HG02943 (cell line): Measurements from ENCODE around the gene CHD3.
"Not testable (repeated sequence)": the region's sequence is repeated elsewhere in the genome, so short reads cannot be mapped to it uniquely, and the experiment has no call there.

Source experiments
- ATAC-seq: cut with Tn5 transposase; IDR thresholded peaks from one replicate; pipeline ENCODE4 v1.9.1; 2021; ENCODE audit warnings: mild to moderate bottlenecking, low read depth, moderate library complexity; ENCODE audit not compliant: unreplicated experiment

CHD3 gene

DNA sequence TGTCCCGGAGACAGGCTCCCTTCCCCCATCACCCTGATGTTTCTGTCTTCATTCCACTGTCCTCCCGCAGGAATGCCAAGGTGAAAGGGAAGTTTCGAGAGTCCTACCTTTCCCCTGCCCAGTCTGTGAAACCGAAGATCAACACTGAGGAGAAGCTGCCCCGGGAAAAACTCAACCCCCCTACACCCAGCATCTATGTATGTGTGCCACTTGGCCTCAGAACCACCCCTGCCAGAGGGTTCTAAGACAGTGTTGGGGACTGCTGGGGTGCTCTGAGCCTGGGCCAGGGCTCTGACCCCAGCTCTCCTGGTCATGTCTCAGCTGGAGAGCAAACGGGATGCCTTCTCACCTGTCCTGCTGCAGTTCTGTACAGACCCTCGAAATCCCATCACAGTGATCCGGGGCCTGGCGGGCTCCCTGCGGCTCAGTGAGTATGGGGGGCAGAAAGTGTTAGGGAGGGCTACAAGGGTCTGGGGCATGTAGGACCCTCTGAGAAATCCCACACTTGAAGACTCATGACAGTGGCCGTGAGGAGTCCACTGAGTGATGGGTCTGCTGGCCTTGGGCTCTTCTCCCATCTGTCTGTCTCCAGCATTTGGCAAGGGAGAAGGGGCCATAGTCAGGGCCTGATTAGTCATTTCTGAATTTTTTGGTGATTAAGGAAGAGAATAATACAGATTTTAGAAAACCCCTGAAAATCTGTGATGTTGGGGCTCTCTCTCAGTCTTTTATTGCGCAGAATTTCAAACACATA lies 38.7 kb upstream of the CHD3 start:
- no peak for ATAC-seq

DNA sequence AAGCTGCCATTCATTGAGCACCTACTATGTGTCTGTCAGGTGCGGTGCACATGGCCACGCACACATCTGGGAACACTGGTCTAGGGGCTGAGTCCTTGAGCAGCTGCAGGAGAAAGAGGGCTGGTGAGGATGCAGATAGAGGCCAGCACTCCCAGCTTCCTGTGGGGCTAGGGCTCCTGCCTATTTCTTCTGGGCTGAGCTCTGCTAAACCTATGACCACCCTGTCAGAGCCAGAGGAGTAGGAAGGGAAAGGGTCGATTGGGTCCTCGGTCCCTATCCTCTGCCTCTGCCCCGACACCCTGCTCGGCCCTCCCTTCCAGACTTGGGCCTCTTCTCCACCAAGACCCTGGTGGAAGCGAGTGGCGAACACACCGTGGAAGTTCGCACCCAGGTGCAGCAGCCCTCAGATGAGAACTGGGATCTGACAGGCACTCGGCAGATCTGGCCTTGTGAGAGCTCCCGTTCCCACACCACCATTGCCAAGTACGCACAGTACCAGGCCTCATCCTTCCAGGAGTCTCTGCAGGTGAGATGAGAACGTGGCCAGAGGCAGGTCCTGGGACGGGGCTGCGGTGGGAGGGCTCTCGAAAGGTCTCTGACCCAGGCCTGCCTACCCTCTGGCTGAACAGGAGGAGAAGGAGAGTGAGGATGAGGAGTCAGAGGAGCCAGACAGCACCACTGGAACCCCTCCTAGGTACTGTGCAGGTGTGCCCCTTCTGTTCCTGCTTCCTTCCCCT lies 37.7 kb upstream of the CHD3 start:
- ATAC-seq: no peak

DNA sequence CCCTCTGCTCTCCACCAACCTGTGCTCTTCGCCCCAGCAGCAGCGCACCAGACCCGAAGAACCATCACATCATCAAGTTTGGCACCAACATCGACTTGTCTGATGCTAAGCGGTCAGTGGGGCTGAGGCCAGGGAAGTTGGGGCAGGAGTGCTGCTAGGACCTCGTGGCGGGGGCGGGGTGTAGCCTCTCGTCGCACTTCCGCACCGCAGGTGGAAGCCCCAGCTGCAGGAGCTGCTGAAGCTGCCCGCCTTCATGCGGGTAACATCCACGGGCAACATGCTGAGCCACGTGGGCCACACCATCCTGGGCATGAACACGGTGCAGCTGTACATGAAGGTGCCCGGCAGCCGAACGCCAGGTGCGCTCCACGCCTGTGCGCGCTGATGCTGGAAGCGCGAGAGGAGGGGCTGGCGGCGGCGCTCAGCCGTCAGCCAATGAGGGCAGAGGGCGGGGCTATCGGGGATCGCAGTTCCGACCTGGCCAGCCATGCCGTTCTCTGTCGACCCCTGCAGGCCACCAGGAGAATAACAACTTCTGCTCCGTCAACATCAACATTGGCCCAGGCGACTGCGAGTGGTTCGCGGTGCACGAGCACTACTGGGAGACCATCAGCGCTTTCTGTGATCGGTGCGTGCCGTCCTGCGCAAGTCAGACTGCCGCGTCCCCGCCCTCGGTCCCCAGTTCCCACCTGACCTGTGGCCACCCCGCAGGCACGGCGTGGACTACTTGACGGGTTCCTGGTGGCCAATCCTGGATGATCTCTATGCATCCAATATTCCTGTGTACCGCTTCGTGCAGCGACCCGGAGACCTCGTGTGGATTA lies 36.9 kb upstream of the CHD3 start:
- ATAC-seq: peak; percentile 63

DNA sequence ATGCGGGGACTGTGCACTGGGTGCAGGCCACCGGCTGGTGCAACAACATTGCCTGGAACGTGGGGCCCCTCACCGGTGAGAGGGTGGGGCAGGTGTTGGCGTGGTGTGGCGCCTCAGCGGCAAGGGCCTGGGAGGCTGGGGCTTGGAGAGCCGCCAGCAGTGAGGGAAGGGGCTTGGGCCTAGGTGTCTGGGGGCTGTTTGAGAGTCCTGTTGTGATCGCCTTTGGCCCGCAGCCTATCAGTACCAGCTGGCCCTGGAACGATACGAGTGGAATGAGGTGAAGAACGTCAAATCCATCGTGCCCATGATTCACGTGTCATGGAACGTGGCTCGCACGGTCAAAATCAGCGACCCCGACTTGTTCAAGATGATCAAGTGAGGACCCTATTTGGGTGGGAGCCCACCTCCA lies 36.3 kb upstream of the CHD3 start:
- ATAC-seq: no peak

DNA sequence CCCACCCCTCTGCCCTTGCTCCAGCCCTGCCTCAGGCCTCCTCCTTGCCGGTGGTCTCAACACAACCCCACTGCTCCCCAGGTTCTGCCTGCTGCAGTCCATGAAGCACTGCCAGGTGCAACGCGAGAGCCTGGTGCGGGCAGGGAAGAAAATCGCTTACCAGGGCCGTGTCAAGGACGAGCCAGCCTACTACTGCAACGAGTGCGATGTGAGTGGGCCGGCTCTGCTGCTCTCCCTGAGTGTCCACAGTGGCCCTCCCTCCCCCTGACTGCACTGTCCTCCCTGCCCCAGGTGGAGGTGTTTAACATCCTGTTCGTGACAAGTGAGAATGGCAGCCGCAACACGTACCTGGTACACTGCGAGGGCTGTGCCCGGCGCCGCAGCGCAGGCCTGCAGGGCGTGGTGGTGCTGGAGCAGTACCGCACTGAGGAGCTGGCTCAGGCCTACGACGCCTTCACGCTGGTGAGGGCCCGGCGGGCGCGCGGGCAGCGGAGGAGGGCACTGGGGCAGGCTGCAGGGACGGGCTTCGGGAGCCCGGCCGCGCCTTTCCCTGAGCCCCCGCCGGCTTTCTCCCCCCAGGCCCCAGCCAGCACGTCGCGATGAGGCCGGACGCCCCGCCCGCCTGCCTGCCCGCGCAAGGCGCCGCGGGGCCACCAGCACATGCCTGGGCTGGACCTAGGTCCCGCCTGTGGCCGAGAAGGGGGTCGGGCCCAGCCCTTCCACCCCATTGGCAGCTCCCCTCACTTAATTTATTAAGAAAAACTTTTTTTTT lies 35.5 kb upstream of the CHD3 start:
- no peak for ATAC-seq

DNA sequence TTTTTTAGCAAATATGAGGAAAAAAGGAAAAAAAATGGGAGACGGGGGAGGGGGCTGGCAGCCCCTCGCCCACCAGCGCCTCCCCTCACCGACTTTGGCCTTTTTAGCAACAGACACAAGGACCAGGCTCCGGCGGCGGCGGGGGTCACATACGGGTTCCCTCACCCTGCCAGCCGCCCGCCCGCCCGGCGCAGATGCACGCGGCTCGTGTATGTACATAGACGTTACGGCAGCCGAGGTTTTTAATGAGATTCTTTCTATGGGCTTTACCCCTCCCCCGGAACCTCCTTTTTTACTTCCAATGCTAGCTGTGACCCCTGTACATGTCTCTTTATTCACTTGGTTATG lies 34.9 kb upstream of the CHD3 start:
- ATAC-seq: no peak

DNA sequence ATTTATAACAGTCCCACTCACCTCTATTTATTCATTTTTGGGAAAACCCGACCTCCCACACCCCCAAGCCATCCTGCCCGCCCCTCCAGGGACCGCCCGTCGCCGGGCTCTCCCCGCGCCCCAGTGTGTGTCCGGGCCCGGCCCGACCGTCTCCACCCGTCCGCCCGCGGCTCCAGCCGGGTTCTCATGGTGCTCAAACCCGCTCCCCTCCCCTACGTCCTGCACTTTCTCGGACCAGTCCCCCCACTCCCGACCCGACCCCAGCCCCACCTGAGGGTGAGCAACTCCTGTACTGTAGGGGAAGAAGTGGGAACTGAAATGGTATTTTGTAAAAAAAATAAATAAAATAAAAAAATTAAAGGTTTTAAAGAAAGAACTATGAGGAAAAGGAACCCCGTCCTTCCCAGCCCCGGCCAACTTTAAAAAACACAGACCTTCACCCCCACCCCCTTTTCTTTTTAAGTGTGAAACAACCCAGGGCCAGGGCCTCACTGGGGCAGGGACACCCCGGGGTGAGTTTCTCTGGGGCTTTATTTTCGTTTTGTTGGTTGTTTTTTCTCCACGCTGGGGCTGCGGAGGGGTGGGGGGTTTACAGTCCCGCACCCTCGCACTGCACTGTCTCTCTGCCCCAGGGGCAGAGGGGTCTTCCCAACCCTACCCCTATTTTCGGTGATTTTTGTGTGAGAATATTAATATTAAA lies 34.4 kb upstream of the CHD3 start:
- ATAC-seq: no peak

DNA sequence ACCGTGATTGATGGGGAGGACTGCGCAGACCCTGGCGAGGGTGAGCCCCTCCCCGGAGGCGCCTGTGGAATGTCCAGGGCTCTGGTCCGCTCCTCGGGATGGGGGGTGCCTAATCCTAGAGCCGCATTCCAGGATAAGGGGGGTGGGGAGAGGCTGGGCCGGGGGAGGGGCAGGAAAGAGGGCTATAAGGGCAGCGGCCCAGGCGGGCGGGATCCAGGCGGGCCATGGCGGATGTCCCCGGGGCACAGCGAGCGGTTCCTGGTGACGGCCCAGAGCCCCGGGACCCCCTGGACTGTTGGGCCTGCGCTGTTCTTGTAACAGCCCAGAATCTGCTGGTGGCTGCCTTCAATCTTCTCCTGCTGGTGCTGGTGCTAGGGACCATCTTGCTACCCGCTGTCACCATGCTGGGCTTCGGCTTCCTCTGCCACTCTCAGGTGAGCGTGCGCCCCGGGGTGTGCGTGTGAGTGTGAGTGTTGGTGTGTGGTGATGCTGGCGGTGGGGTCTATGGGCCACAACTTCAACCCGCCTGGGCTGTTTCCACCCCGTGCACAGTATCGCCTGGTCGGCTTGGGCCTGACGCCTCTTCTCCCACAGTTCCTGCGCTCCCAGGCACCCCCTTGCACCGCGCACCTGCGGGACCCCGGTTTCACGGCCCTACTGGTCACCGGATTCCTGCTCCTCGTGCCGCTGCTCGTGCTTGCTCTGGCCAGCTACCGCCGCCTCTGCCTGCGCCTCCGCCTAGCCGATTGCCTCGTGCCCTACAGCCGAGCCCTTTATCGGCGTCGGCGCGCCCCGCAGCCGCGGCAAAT lies 33.5 kb upstream of the CHD3 start, which contains the start of gene TMEM88:
TMEM88 (plus strand) TSS at position 216 of the 809 bp plus-strand sequence; CDS start at position 225, 9 bp downstream.
- ATAC-seq: no peak

DNA sequence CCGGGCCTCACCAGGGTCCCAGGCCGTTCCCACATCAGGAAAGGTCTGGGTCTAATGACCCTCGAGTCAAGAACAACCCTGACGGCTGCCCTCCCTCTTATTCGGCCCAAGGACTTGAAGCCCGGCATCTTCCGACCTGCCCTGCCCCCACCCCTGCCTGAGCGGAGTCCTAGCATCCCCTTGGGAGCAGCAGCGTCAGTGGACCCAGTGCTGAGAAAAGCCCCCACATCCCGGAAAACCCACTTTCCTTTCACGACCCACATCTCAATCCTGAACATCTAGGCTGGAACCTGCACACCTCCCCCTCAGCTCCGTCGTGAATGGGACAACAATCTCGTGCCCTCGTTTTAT lies 33.0 kb upstream of the CHD3 start:
- no peak for ATAC-seq

DNA sequence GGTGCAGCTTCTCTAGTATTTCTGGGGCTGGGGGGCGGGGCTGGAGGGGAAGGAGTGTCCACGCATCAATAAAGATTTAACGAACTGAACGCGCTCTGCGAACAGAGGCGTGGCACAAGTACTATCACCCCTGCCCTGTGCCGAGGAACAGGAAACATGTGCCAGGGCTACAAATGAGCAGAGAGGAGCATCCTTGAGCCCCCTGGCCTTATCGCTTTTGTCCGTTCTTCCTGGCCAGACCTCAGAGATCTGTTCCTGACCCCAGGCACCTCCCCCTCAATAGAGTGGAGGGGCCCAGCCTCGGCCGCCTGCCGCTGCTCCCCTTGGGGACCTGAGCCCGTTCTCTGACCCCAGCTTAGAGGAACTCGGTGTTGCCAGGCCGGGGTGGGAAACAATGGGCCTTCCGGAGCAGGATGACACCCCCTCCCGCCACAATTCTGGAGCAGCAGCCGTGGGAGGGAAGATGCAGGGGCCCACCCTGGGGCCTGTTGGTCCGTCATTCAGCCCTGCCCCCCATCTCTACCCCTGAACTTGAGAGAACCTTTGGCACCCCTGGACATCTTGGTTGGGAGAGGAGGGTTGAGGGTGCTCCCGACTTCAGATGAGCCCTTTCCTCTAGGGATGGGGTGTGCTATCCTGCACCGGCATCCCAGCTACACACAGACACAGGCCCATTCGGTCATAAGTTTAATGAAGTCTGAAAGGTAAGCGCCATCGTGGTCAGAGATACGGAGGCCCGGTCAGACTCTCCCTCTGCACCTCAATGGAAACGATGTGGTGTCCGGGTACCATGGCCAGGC lies 32.4 kb upstream of the CHD3 start:
- ATAC-seq: no peak

DNA sequence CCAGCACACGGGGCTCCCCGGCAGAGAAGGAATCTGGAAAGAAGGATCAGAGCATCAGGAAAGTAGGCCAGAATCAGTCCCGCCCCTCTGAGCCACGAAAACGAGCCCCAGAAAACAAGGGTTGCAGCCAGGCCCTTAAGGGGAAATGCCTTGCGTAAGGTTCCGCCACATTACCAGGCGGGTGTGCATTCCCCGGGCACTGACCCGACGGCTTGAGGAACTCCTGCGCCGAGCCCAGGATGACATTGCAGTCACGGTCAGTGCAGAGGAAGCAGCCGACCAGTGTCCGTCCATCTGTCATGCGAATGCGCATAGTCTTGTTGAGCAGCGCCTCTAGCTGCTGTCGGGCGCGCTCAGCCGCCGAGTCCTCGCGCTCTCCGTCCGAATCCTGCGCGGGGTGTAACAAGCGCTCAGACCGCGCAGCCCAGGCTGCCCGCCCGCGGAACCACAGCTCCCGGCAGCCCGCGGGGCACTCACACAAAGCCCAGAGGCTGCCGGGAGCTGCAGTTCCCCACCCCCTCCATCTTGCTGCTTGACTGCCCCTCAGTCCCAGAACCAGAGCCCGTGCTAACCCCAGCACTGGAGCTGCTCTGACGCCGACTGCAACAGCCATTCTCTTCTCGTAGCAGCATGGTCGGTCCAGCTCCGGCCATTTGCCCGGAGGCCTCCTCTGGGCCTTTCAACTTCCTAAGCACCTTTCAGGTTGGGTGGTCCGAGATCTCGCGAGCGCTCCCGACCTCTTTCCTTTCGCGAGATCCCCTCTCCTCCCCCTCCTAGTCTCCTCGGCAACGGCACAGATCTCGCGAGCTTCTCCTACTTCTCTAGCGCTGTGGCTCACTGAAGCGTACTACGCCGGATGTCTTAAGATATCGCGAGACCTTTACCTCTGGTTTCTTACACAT lies 31.5 kb upstream of the CHD3 start, which contains the start of gene NAA38:
NAA38 (minus strand) TSS at position 749 of the 902 bp plus-strand sequence; CDS start at position 653, 96 bp downstream.
- ATAC-seq: peak; percentile 78

DNA sequence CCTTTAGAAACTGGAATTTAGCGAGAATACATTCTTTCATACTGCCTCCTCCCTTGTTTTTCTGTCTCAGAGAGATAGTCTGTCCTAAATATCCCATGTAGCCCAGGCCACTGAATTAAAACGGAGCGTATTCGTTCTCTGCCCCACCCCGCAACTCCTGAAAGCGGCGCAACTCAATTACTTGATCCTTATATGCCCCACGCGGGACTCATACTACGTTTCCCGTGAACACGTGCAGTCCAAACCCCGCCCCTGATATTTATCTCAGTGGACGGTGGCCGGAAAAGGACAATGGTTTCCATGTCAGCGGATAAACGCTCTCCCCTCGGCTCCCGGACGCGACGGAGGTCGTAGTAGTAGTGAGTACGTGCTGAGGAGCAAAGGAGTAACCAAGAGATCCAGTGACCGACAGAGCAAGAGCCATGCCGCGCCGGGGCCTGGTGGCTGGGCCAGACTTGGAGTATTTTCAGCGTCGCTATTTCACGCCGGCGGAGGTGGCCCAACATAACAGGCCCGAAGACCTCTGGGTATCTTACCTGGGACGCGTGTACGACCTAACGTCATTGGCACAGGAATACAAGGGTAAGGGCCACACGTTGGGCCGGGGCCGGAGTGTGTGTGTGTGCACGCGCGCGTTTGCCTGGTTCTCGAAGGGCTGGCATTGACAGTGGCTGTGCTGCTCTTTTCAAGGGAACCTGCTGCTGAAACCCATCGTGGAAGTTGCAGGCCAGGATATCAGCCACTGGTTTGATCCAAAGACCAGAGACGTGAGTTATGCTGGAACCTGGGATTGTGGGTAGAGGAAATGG lies 30.7 kb upstream of the CHD3 start, which contains the start of gene CYB5D1:
CYB5D1 (plus strand) TSS at position 291 of the 809 bp plus-strand sequence; CDS start at position 423, 132 bp downstream.
- peak; percentile 31 for ATAC-seq

DNA sequence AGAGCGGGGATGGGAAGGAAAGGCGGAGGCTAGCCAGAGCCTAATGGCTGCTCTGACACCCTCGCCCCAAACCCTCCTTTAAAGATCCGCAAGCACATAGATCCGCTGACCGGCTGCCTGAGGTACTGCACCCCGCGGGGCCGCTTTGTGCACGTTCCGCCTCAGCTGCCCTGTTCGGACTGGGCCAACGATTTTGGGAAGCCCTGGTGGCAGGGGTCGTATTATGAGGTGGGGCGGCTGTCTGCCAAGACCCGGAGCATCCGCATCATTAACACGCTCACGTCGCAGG lies 30.1 kb upstream of the CHD3 start:
- ATAC-seq: no peak

DNA sequence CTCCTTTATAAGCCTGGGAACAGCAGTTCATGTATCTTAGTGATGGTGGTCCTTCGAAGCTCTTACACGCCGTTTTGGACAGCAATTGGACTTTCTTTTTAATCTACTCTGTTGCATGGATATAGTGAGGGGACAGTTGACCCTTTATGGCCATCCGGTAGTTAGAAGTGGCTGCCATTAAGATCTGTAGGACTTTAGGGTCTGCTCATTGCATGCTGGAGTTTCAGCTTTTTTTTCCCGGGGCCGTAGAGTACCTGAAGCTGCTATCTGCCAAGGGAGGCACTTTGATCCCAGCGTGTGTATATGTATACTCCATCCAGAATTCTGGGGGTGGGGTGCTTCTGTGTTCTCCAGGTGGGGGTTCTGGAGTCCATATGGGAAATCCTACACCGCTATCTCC lies 29.6 kb upstream of the CHD3 start:
- ATAC-seq: no peak

DNA sequence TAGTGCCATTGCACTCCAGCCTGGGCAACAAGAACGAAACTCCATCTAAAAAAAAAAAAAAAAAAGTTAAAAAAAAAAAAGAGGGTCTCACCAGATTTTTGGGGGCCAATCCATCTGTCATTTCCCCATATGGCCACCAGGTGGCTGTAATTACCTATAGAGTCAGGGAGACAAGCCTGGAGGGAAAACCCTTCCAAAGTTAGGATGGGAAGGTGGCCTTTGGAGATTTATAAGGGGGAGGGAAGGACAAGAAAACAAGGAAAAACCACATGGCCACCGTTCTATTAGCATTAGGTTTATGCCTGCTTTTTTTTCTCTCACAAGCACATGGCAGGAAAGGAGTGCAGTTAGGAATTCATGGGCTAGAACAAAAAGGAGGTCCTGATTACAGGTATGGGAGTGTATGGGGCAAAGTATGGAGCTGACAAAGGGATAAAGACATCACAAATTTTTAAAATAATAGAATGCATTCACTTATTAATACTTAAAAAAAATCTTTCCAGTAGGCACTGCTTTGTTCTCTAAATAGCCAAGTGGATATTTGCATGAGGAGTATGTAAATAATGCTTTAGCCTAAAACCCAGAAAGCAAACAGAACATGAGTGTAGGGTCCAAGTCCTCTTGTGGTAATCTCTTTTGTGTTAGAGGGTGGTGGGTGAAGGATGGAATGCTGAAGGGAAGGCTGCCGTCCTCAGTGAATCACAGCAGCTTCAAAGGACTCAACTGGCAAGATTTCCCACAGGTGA lies 25.7 kb upstream of the CHD3 start:
- ATAC-seq: no peak

DNA sequence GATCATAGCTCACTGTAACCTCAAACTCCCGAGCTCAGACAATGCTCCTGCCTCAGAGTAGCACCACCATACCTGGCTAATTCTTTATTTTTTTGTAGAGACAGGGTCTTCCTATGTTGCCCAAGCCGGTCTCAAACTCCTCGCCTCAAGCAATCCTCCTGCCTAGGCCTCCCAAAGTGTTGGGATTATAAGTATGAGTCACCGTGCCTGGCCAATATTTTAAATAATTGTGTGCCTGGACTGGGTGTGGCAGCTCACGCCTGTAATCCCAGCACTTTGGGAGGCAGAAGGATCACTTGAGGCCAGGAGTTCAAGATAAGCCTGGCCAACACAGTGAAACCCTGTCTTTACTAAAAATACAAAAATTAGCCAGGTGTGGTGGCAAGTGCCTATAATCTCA lies 24.2 kb upstream of the CHD3 start:
- ATAC-seq: not testable (repeated sequence)
